Dermis microvascular lymphatic vessel endothelial cell (primary cell): Measurements from ENCODE around the gene BANP. TPM values are rescaled to one million over a fixed set of nuclear protein-coding genes. Genes with fewer than 3 reads are reported as not detected.
A peak's percentile ranks its signal among the peaks of the same experiment; 100 is the strongest.
"Not testable (repeated sequence)": the region's sequence is repeated elsewhere in the genome, so short reads cannot be mapped to it uniquely, and the experiment has no call there.

Experiments
- DNase-seq, 2 donors: peaks; one replicate each; pipeline versions ENCODE4 v3.0.0 to v3.0.0-alpha.2; 2010; ENCODE audit warnings: low read depth in 2 of 2
- total RNA-seq: library from RNA; depleted of rRNA; stranded (reverse); fragments of >200 nt; gene quantifications from 2 replicates; pipeline ENCODE4 v1.2.1, GENCODE V29; 2014

The BANP gene
- total RNA-seq, 1 donor from 2014 or later, result 13.9 TPM

GRCh38 chr16:87926246-87927194 is 24.7 kb upstream of the BANP start:
- DNase-seq, result no peak

- no peak for DNase-seq
Observed at GRCh38 chr16:87927195-87927562, 24.1 kb upstream of the BANP start.

GRCh38 chr16:87929986-87930385 is 21.2 kb upstream of the BANP start:
- no peak for DNase-seq

- DNase-seq, result no peak
Observed at GRCh38 chr16:87930456-87930855, 20.8 kb upstream of the BANP start.

- DNase-seq, result no peak
Observed at GRCh38 chr16:87931504-87931903, 19.7 kb upstream of the BANP start.

GRCh38 chr16:87932475-87933139 is 18.6 kb upstream of the BANP start:
- DNase-seq, result not testable (repeated sequence)

GRCh38 chr16:87933140-87933495 is 18.1 kb upstream of the BANP start:
- DNase-seq, result no peak

GRCh38 chr16:87934752-87935425 is 16.3 kb upstream of the BANP start:
- DNase-seq, result not testable (repeated sequence)

- not testable (repeated sequence) for DNase-seq
Observed at GRCh38 chr16:87936016-87936374, 15.2 kb upstream of the BANP start.

GRCh38 chr16:87936375-87937230 is 14.6 kb upstream of the BANP start, which contains the start of gene CA5A:
TSS of gene CA5A (minus strand) at chr16:87936529. CDS start at chr16:87936450, 79 bp downstream.
- no peak for DNase-seq

- DNase-seq, result not testable (repeated sequence)
Observed at GRCh38 chr16:87937231-87937542, 14.0 kb upstream of the BANP start.

- no peak for DNase-seq
Observed at GRCh38 chr16:87938412-87938949, 12.8 kb upstream of the BANP start.

- no peak for DNase-seq
Observed at GRCh38 chr16:87939562-87940423, 11.4 kb upstream of the BANP start.

GRCh38 chr16:87942680-87943079 is 8.6 kb upstream of the BANP start:
- no peak for DNase-seq

- DNase-seq, result peak; percentile 46 to 80
Observed at GRCh38 chr16:87945351-87946042, 5.7 kb upstream of the BANP start.

- DNase-seq, result no peak
Observed at GRCh38 chr16:87946596-87947347, 4.5 kb upstream of the BANP start.

- no peak for DNase-seq
Observed at GRCh38 chr16:87947356-87948118, 3.7 kb upstream of the BANP start.

- DNase-seq, result no peak
Observed at GRCh38 chr16:87948119-87948545, 3.1 kb upstream of the BANP start.
